Suprapubic skin (tissue), 4 donors: Measurements from ENCODE around the gene GSTA1. TPM values are rescaled to one million over a fixed set of nuclear protein-coding genes. Genes with fewer than 3 reads are reported as not detected.
"Not testable (repeated sequence)": the region's sequence is repeated elsewhere in the genome, so short reads cannot be mapped to it uniquely, and the experiment has no call there.

Experiments used
- DNase-seq, 2 donors: peaks; one replicate each; pipeline ENCODE4 v3.0.0-alpha.2; 2019; ENCODE audit warnings: low spot score in 2 of 2
- H3K27ac ChIP-seq: fragments of 200-600 bp; sonication (generic); one replicate; pipeline ENCODE4 v1.5.1; 2019
- H3K27me3 ChIP-seq: fragments of 200-600 bp; sonication (generic); one replicate; pipeline ENCODE4 v1.5.1; 2019
- H3K36me3 ChIP-seq: fragments of 200-600 bp; sonication (generic); one replicate; pipeline ENCODE4 v1.5.1; 2019
- H3K4me1 ChIP-seq: fragments of 200-600 bp; sonication (generic); one replicate; pipeline ENCODE4 v1.5.1; 2019
- H3K4me3 ChIP-seq: fragments of 200-600 bp; sonication (generic); one replicate; pipeline ENCODE4 v1.5.1; 2019; ENCODE audit warnings: mild to moderate bottlenecking
- H3K9me3 ChIP-seq: fragments of 200-600 bp; sonication (generic); one replicate; pipeline ENCODE4 v1.5.1; 2019
- EP300 ChIP-seq: sonication (generic); formaldehyde crosslinking; IDR thresholded peaks from one replicate; pipeline ENCODE4 v1.6.1; 2017; ENCODE audit warnings: antibody characterized with exemption
- POLR2A ChIP-seq, 2 donors: fragments of 450-650 bp; IDR thresholded peaks; one replicate each; pipeline ENCODE4 v1.6.1; 2017; ENCODE audit warnings: antibody characterized with exemption in 2 of 2, mild to moderate bottlenecking in 2 of 2, moderate library complexity in 2 of 2
- POLR2AphosphoS5 ChIP-seq, 3 donors: sonication (generic); formaldehyde crosslinking; IDR thresholded peaks; one replicate each; pipeline ENCODE4 v1.6.1; 2017; ENCODE audit warnings: antibody characterized with exemption in 3 of 3
- WGBS: methylation state at CpG from one replicate; pipeline ENCODE4 v1.1.5; 2018; 5-methylcytosine and 5-hydroxymethylcytosine counted together
- total RNA-seq, 4 donors: library from RNA; depleted of rRNA; stranded (reverse); fragments of >200 nt; gene quantifications; one replicate each; pipeline ENCODE4 v1.1.0, GENCODE V29; 2016
- TF ChIP-seq, protein P1 (sequence below), 2 donors: fragments of 200-600 bp in 1 of 2; fragments of 450-650 bp in 1 of 2; sonication (generic) in 1 of 2; IDR thresholded peaks; one replicate each; pipeline ENCODE4 v1.5.1; 2016 to 2019; ENCODE audit warnings: antibody characterized with exemption in 2 of 2, mild to moderate bottlenecking in 1 of 2, moderate library complexity in 1 of 2

GSTA1 gene
- total RNA-seq, 4 donors from 2014 or later: not detected

DNA sequence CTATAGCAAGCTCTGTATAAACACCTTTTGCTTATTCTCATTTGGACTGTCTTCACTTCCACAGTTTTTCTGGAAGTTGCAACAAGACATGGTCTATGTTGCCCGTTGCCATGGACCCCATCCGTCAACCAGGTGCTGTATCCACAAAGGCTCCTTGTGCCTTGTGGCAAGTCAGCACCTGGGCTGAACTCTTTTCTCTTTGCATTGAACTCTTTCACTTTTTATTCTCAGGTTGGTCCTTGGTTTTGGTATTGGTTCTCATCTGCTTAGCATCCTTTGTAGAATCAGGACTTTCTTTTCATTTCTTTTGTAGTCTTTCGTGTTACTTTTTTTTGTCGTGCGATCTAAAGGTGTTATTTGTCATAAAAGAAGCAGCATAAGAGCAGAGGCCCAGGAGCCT is 5.0 kb upstream of the GSTA1 start:
- no peak overlapping the region for H3K27ac ChIP-seq
- no peaks in the 10 kb centered on the region for H3K4me1 ChIP-seq
- H3K27me3 ChIP-seq: peaks cover 4% of the 10 kb centered on the region
- H3K9me3 ChIP-seq: no peaks in the 10 kb centered on the region
- TF ChIP-seq POLR2AphosphoS5 (IDR thresholded peaks at IDR 0.05) (no peak), POLR2A (IDR thresholded peaks at IDR 0.05) (no peak), EP300 (no peak)
- TF ChIP-seq, protein P1, sequence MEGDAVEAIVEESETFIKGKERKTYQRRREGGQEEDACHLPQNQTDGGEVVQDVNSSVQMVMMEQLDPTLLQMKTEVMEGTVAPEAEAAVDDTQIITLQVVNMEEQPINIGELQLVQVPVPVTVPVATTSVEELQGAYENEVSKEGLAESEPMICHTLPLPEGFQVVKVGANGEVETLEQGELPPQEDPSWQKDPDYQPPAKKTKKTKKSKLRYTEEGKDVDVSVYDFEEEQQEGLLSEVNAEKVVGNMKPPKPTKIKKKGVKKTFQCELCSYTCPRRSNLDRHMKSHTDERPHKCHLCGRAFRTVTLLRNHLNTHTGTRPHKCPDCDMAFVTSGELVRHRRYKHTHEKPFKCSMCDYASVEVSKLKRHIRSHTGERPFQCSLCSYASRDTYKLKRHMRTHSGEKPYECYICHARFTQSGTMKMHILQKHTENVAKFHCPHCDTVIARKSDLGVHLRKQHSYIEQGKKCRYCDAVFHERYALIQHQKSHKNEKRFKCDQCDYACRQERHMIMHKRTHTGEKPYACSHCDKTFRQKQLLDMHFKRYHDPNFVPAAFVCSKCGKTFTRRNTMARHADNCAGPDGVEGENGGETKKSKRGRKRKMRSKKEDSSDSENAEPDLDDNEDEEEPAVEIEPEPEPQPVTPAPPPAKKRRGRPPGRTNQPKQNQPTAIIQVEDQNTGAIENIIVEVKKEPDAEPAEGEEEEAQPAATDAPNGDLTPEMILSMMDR (IDR thresholded peaks at IDR 0.05): no peak
- WGBS: 91% methylated on average over 5 of the region's 5 CpGs
- H3K36me3 ChIP-seq: no peaks in the 10 kb centered on the region
- no peak for DNase-seq
- H3K4me3 ChIP-seq: no peak overlapping the region

DNA sequence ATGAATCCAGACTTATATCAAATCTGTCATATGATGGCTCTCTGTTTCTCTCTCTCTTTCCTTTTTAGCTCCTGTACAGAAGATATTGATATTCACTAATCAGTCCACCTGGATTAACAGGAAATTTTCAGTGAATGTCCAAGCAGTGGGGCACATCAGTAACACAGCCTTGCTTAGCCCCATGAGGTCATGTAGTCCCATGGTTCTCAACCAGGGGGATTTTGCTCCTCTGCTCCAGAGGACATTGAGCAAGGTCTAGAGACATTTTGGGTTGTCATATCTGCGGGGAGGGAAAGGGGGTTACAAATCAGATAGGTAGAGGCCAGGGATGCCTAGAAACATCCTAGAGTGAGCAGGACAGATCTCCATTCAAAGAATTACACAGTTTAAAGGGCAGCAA is 810 bp downstream of the GSTA1 start:
- H3K36me3 ChIP-seq: no peaks in the 10 kb centered on the region
- peaks cover 4% of the 10 kb centered on the region for H3K27me3 ChIP-seq
- no peak overlapping the region for H3K4me3 ChIP-seq
- H3K4me1 ChIP-seq: no peaks in the 10 kb centered on the region
- WGBS: 84% methylated on average over 1 of the region's 1 CpG
- no peaks in the 10 kb centered on the region for H3K9me3 ChIP-seq
- TF ChIP-seq POLR2AphosphoS5 (IDR thresholded peaks at IDR 0.05) (no peak), POLR2A (IDR thresholded peaks at IDR 0.05) (no peak), EP300 (no peak)
- TF ChIP-seq, protein P1 (IDR thresholded peaks at IDR 0.05): no peak
- no peak for DNase-seq
- H3K27ac ChIP-seq: no peak overlapping the region

DNA sequence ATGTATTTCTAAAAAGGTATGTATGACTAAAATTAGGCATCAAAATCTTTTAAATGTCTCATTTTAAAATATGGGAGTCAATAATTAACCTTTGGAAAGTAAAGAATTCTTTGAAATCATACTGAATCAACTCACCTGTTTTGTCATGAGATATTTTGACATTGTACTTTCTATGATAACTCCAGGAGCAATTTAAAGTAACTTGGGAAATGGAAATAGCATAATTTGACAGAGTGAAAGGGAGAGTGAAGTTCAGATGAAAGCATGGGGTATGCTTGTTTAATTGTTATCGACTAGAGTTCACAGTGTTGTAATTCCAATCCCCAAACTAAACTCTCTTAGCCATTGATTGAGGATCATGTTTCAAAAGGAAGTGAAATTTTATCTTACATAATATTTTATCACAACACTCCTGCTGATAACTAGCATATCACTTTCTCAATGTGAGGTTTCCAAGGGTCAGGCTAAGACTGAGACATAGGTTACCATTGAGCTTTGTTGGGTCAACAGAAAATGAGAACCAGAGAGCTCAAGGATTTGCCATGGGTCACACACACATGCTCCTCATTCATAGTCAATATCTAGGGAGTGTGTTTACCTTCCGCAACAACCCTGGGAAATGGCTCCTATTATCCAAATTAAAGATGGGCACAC is 2.3 kb downstream of the GSTA1 start:
- Histone ChIP-seq H3K36me3 (no peaks in the 10 kb centered on the region), H3K27ac (no peak overlapping the region), H3K9me3 (no peaks in the 10 kb centered on the region), H3K4me1 (no peaks in the 10 kb centered on the region), H3K27me3 (peaks cover under 1% of the 10 kb centered on the region), H3K4me3 (no peak overlapping the region)
- TF ChIP-seq, protein P1 (IDR thresholded peaks at IDR 0.05): no peak
- TF ChIP-seq EP300 (no peak), POLR2A (IDR thresholded peaks at IDR 0.05) (no peak), POLR2AphosphoS5 (IDR thresholded peaks at IDR 0.05) (no peak)
- 86% methylated on average over 2 of the region's 2 CpGs for WGBS
- no peak for DNase-seq

DNA sequence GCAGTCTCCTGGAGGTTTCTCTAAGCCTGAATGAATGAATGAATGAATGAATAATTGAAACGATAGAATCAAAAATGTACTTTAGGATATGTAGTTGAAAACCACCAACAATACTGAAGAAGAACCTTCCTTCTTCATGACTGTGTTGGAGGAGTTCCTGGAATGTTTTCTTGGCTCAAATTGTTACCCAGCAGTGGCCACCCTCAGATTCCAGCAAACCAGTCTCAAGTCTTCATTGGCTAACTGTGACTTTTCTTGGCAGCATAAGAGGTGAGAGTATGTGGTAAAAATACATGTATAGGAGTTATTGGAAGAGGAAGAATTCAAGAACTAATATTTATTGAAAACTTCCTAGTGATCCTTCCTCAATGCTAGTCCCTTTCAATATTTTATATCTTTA is 4.3 kb downstream of the GSTA1 start:
- WGBS: 55% methylated on average over 1 of the region's 1 CpG
- H3K4me3 ChIP-seq, DNase-seq, H3K36me3 ChIP-seq, H3K9me3 ChIP-seq, H3K27me3 ChIP-seq, H3K4me1 ChIP-seq, H3K27ac ChIP-seq: not testable (repeated sequence)

DNA sequence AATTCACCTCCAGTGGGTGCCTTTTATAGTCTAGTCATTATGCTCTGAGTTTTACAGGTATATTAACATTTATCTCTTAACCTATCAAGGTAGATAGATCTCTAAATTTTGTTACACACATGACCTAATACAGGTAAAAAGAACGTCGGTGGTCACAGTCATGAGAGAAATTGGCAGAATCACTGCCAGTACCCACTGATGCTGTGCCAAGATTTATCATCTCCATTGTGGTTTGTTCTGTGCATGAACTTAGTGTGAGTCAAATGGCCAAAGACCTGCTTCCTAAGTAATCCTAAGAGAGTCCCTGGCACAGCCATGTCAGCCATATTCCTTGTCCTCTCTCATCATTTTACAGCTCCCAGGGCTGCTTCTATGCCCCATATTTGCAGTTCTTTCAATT is 9.2 kb downstream of the GSTA1 start:
- not testable (repeated sequence) for H3K27ac ChIP-seq, H3K36me3 ChIP-seq, H3K27me3 ChIP-seq, DNase-seq, H3K4me3 ChIP-seq, H3K4me1 ChIP-seq, H3K9me3 ChIP-seq
- WGBS: 81% methylated on average over 2 of the region's 2 CpGs

DNA sequence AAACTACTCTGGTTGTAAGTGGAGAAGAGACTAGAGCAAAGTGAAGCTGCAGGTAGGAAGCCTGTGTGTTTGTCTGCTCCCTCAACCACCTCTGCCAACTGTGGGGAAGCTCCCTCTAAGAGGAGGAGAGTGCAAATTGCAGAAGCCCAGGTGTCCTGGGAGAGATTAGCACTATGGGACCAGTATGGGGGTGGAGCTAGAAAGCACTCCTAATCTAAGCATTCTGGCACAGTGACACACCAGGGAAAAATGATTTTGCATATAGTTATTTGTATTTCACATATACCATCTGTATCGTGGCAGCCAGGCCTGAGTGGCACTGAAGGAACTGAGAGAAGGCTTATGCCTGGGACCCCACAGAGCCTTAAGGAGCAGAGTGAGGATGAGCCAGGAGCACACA is 12.8 kb downstream of the GSTA1 start:
- no peaks in the 10 kb centered on the region for H3K9me3 ChIP-seq
- no peaks in the 10 kb centered on the region for H3K4me1 ChIP-seq
- TF ChIP-seq EP300 (no peak), POLR2AphosphoS5 (IDR thresholded peaks at IDR 0.05) (no peak), POLR2A (IDR thresholded peaks at IDR 0.05) (no peak)
- TF ChIP-seq, protein P1 (IDR thresholded peaks at IDR 0.05): no peak
- no peak overlapping the region for H3K4me3 ChIP-seq
- no peaks in the 10 kb centered on the region for H3K36me3 ChIP-seq
- no peak overlapping the region for H3K27ac ChIP-seq
- WGBS: 0% methylated on average over 1 of the region's 1 CpG
- no peak for DNase-seq
- no peaks in the 10 kb centered on the region for H3K27me3 ChIP-seq

DNA sequence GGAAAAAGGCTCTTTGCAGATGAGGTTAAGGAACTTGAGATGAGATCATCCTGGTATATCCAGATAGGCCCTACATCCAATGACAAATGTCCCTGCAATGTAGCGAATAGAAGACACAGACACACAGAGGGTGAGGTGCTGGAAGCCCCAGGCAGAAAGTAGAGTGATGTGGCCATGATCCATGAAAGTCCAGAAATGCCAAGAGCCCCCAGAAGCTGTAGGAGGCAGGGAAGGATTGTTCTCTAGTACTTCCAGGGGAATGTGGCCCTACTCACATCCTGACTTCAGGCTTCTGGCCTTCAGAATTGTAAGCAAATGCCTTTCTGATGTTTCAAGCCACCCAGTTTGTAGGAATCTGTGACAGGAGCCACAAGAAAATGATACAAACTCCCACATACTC is 14.0 kb downstream of the GSTA1 start:
- 100% methylated on average over 1 of the region's 1 CpG for WGBS
- not testable (repeated sequence) for H3K27me3 ChIP-seq, DNase-seq, H3K9me3 ChIP-seq, H3K27ac ChIP-seq, H3K4me3 ChIP-seq, H3K36me3 ChIP-seq, H3K4me1 ChIP-seq
